HCT116 (cell line): ENCODE data around the gene GALK1. TPM values are rescaled to one million over a fixed set of nuclear protein-coding genes. Genes with fewer than 3 reads are reported as not detected.

Source experiments
- ATAC-seq: fragments of 200-7000 bp; cut with Tn5 transposase; 2 replicates; pipeline ENCODE4 v1.9.1; 2020; ENCODE audit warnings: mild to moderate bottlenecking, moderate library complexity
- Bru-seq: library from RNA; stranded (reverse); fragments of 400-500 nt; gene quantifications from one replicate; lab custom pipeline; 2021; lab: Mats Ljungman, UMichigan
- BruChase-seq, 2 experiments: library from RNA; stranded (reverse); fragments of 400-500 nt; gene quantifications; one replicate each; lab custom pipeline; 2021; lab: Mats Ljungman, UMichigan
- BruUV-seq: library from RNA; stranded (reverse); fragments of 400-500 nt; replicated peaks from 2 replicates; lab custom pipeline; 2021; lab: Mats Ljungman, UMichigan
- CTCF ChIA-PET: fragments of 300-600 bp; sonication (Branson Sonifier 250); formaldehyde crosslinking; loops from one replicate; lab custom pipeline; 2021; ENCODE audit warnings: antibody characterized with exemption; lab: Charles Lee
- POLR2A ChIA-PET: fragments of 300-600, 350-600 bp; sonication (Branson Sonifier 250); formaldehyde crosslinking; loops from one replicate; lab custom pipeline; 2021; ENCODE audit warnings: antibody characterized with exemption; lab: Charles Lee
- RAD21 ChIA-PET, 2 experiments: fragments of 300-600 bp; sonication (Branson Sonifier 250); formaldehyde crosslinking; loops; one replicate each; lab custom pipeline; 2023; ENCODE audit warnings: low total read pairs in 2 of 2; ENCODE audit not compliant: uncharacterized antibody in 2 of 2, unreplicated experiment in 2 of 2, low non-redundant PET in 1 of 2; lab: Charles Lee
- DNase-seq: peaks from one replicate; pipeline ENCODE4 v3.0.0-alpha.2; 2010; ENCODE audit warnings: low read depth, low spot score
- H2AFZ ChIP-seq: fragments of 200-600 bp; shearing (Covaris generic), sonication (generic); 2 replicates; pipeline ENCODE4 v1.6.1; 2017; ENCODE audit warnings: low read depth, mixed run types, mixed read lengths, antibody characterized with exemption, low read length; ENCODE audit not compliant: poor library complexity, severe bottlenecking
- H3K27ac ChIP-seq: 2 replicates; pipeline ENCODE4 v1.5.1; 2012; ENCODE audit warnings: low read depth, low read length
- H3K27me3 ChIP-seq: fragments of 200-600 bp; sonication (generic); 2 replicates; pipeline ENCODE4 v1.6.1; 2016; ENCODE audit warnings: mixed run types, low read length, mixed read lengths; ENCODE audit not compliant: insufficient read depth
- H3K36me3 ChIP-seq, 2 experiments: fragments of 200-500 bp in 1 of 2; fragments of 200-600 bp in 1 of 2; sonication (Bioruptor generic) in 1 of 2; sonication (generic) in 1 of 2; 2 replicates each; pipeline versions ENCODE4 v1.5.1 to v1.6.1; 2014 to 2016; ENCODE audit warnings: low read length in 2 of 2, inconsistent platforms in 1 of 2, mixed read lengths in 1 of 2, mixed run types in 1 of 2; ENCODE audit not compliant: insufficient read depth in 2 of 2, control insufficient read depth in 1 of 2
- H3K4me1 ChIP-seq, 2 experiments: fragments of 200-600 bp in 1 of 2; sonication (generic) in 1 of 2; 2 replicates each; pipeline versions ENCODE4 v1.5.1 to v1.6.1; 2012 to 2017; ENCODE audit warnings: low read length in 2 of 2, inconsistent platforms in 1 of 2, mild to moderate bottlenecking in 1 of 2, mixed read lengths in 1 of 2, mixed run types in 1 of 2, moderate library complexity in 1 of 2; ENCODE audit not compliant: insufficient read depth in 2 of 2, control insufficient read depth in 1 of 2
- H3K4me2 ChIP-seq: fragments of 200-600 bp; sonication (generic); 2 replicates; pipeline ENCODE4 v1.6.1; 2017; ENCODE audit warnings: mixed run types, low read length, mixed read lengths
- H3K4me3 ChIP-seq, 2 experiments: fragments of 200-600 bp in 1 of 2; sonication (generic) in 1 of 2; replicated peaks in 1 of 2; 2 replicates each; pipeline ENCODE4 v1.5.1; 2011 to 2016; ENCODE audit warnings: low read length in 2 of 2, control low read depth in 1 of 2, low read depth in 1 of 2, mild to moderate bottlenecking in 1 of 2, mixed read lengths in 1 of 2, mixed run types in 1 of 2
- H3K79me2 ChIP-seq: fragments of 200-600 bp; sonication (generic); 2 replicates; pipeline ENCODE4 v1.6.1; 2017; ENCODE audit warnings: mild to moderate bottlenecking, mixed run types, low read length, moderate library complexity, mixed read lengths; ENCODE audit not compliant: insufficient read depth
- H3K9ac ChIP-seq: fragments of 200-600 bp; sonication (generic); 2 replicates; pipeline ENCODE4 v1.6.1; 2016; ENCODE audit warnings: low read length, mixed read lengths
- H3K9me2 ChIP-seq: fragments of 200-600 bp; sonication (generic), shearing (Covaris generic); 2 replicates; pipeline ENCODE4 v1.6.1; 2017; ENCODE audit warnings: mixed run types, mild to moderate bottlenecking, moderate library complexity; ENCODE audit not compliant: insufficient read depth
- H3K9me3 ChIP-seq, 2 experiments: fragments of 200-500 bp in 1 of 2; fragments of 200-600 bp in 1 of 2; sonication (Bioruptor generic) in 1 of 2; sonication (generic) in 1 of 2; 2 replicates each; pipeline ENCODE4 v1.6.1; 2014 to 2017; ENCODE audit warnings: low read length in 2 of 2, mixed read lengths in 2 of 2, inconsistent platforms in 1 of 2, low read depth in 1 of 2, mild to moderate bottlenecking in 1 of 2, mixed run types in 1 of 2, moderate library complexity in 1 of 2; ENCODE audit not compliant: control insufficient read depth in 1 of 2, insufficient read depth in 1 of 2
- H4K20me1 ChIP-seq: fragments of 200-600 bp; sonication (generic), shearing (Covaris generic); 2 replicates; pipeline ENCODE4 v1.6.1; 2017; ENCODE audit warnings: mixed run types, mild to moderate bottlenecking, moderate library complexity; ENCODE audit not compliant: insufficient read depth
- CBX3 ChIP-seq: IDR thresholded peaks from 2 replicates; pipeline ENCODE4 v1.6.1; 2012; ENCODE audit warnings: low read depth
- EGR1 ChIP-seq: IDR thresholded peaks from 2 replicates; pipeline ENCODE4 v1.6.1; 2012; ENCODE audit warnings: low read depth
- ELF1 ChIP-seq: IDR thresholded peaks from 2 replicates; pipeline ENCODE4 v1.6.1; 2012; ENCODE audit warnings: low read depth, borderline replicate concordance
- EZH2phosphoT487 ChIP-seq: fragments of 200-600 bp; IDR thresholded peaks from 2 replicates; pipeline ENCODE4 v1.6.1; 2018; ENCODE audit warnings: antibody characterized with exemption, borderline replicate concordance
- FOSL1 ChIP-seq: IDR thresholded peaks from 2 replicates; pipeline ENCODE4 v1.6.1; 2012; ENCODE audit warnings: low read depth
- JUND ChIP-seq: IDR thresholded peaks from 2 replicates; pipeline ENCODE4 v1.6.1; 2012
- POLR2A ChIP-seq: IDR thresholded peaks from 2 replicates; pipeline ENCODE4 v1.7.0; 2011; ENCODE audit warnings: borderline replicate concordance; ENCODE audit not compliant: insufficient read depth, insufficient read length; ENCODE audit errors: extremely low read depth
- POLR2AphosphoS5 ChIP-seq: IDR thresholded peaks from 2 replicates; pipeline ENCODE4 v1.6.1; 2011; ENCODE audit warnings: mild to moderate bottlenecking, low read depth, low read length, moderate library complexity
- RAD21 ChIP-seq: IDR thresholded peaks from 2 replicates; pipeline ENCODE4 v1.6.1; 2012; ENCODE audit warnings: low read depth, mild to moderate bottlenecking
- SIN3A ChIP-seq: IDR thresholded peaks from 2 replicates; pipeline ENCODE4 v1.6.1; 2012; ENCODE audit warnings: low read depth
- SRF ChIP-seq: IDR thresholded peaks from 2 replicates; pipeline ENCODE4 v1.6.1; 2012; ENCODE audit warnings: low read depth
- TCF7L2 ChIP-seq: IDR thresholded peaks from 2 replicates; pipeline ENCODE4 v1.7.0; 2011; ENCODE audit warnings: borderline replicate concordance, inconsistent platforms; ENCODE audit not compliant: insufficient read depth, insufficient read length; ENCODE audit errors: extremely low read depth
- YY1 ChIP-seq: IDR thresholded peaks from 2 replicates; pipeline ENCODE4 v1.6.1; 2011; ENCODE audit warnings: low read length, low read depth, moderate library complexity, mild to moderate bottlenecking; ENCODE audit not compliant: insufficient replicate concordance; ENCODE audit errors: extremely low read depth
- ZFX ChIP-seq: fragments of 450-650 bp; IDR thresholded peaks from 2 replicates; pipeline ENCODE4 v1.6.1; 2017
- ZNF274 ChIP-seq: fragments of 200-500 bp; sonication (Bioruptor generic); IDR thresholded peaks from 2 replicates; pipeline ENCODE4 v1.6.1; 2014; ENCODE audit warnings: mild to moderate bottlenecking, low read depth, low read length, inconsistent platforms
- intact Hi-C: fragments of 100-400 bp; cut with micrococcal nuclease; formaldehyde crosslinking; loops from 2 replicates; pipeline ENCODE4 v1.10.0; 2022
- long read RNA-seq: library from polyadenylated mRNA; unstranded; transcript quantifications from one replicate; pipeline ENCODE4 v2.0.0, GENCODE V29; 2021; ENCODE audit not compliant: unreplicated experiment
- polyA plus RNA-seq: library from polyadenylated mRNA; unstranded; fragments of >200 nt; gene quantifications from 2 replicates; pipeline ENCODE4 v1.2.1, GENCODE V29; 2012; ENCODE audit warnings: missing spikeins
- total RNA-seq: library from RNA; stranded (reverse); gene quantifications from one replicate; pipeline ENCODE4 v1.2.1, GENCODE V29; 2021; ENCODE audit not compliant: unreplicated experiment
- TF ChIP-seq, protein P1 (sequence below), 3 experiments: fragments of 200-600 bp in 1 of 3; sonication (generic) in 1 of 3; IDR thresholded peaks in 2 of 3; conservative IDR thresholded peaks in 1 of 3; 2 replicates each; pipeline ENCODE4 v1.5.1; 2012 to 2017; ENCODE audit warnings: low read depth in 2 of 3, low read length in 2 of 3, antibody characterized with exemption in 1 of 3, borderline replicate concordance in 1 of 3, control low read depth in 1 of 3, mild to moderate bottlenecking in 1 of 3, mixed read lengths in 1 of 3, mixed run types in 1 of 3, moderate library complexity in 1 of 3; ENCODE audit not compliant: insufficient read depth in 1 of 3
- TF ChIP-seq, protein P2 (sequence below): IDR thresholded peaks from 2 replicates; pipeline ENCODE4 v1.6.1; 2012; ENCODE audit warnings: low read depth
- TF ChIP-seq, protein P3 (sequence below): IDR thresholded peaks from 2 replicates; pipeline ENCODE4 v1.6.1; 2012
- TF ChIP-seq, protein P4 (sequence below): IDR thresholded peaks from 2 replicates; pipeline ENCODE4 v1.6.1; 2012

GALK1 gene
- 57.8 TPM for total RNA-seq
- 64.9 and 68.3 TPM in 2 replicates for polyA plus RNA-seq
- percentile 43 among the genes with signal in this experiment for Bru-seq, nascent RNA
- percentile 39 among the genes with signal in this experiment for BruChase-seq, experiment 1, labeled RNA remaining after a 6-hour chase
- percentile 43 among the genes with signal in this experiment for BruChase-seq, experiment 2, labeled RNA remaining after a 2-hour chase
- long read RNA-seq, transcript GALK1-205 (8 exons, 1,866 nt) = major isoform, 56 of 87 reads
- long read RNA-seq, transcript GALK1-201 (9 exons, 1,445 nt) = minor isoform, 5 of 87 reads
- long read RNA-seq, transcript GALK1-203 (2 exons, 465 nt) = minor isoform, 8 of 87 reads
- long read RNA-seq, partial matches to known transcripts = 9 of 87 reads
- long read RNA-seq, other reads (novel, unspliced or antisense) = 9 of 87 reads

DNA sequence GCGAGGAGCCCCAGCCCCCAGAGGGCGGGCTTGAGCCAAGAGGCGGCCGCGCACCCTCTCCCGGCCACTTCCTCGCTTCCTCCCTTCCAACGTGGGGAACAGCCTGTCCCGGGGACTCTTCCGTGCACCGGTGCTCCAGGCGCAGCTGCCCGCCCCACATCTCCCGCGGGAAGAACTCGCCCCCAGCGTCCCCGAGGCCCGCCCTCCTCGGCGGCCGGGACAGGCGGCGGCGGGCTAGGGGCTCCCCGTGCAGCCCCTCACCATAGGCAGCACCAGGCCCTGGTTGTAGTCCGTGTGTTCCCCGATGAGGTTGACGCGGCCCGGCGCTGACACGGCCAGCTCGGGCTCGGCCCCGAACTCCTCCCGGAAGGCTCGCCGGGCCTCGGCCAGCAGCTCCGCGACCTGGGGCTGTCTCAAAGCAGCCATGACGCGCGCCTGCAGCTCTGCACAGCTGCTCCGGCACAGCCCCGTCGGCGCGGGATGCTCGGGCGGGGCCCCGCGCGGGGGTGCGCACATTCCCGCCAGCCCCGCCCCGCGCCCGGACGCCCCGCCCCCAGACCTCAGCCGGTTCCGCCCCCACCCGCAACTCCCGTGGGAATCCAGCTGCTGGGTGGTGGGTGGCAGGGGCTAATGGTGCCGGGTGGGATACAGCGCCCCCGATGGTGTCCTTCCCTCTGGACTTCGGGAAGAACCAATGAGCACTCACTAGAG, at the start of gene GALK1:
Gene GALK1, minus strand, starts transcription at position 482 of the 711 bp plus-strand sequence. Its CDS starts 56 bp downstream, at position 426.
- RAD21 ChIA-PET = interaction anchor here (0.7 to 1.1 kb wide), 6 partner anchors 15 to 132 kb away, joined by 3 to 6 read pairs (median 4); partner anchors contain the start of gene WBP2 (in 1 of the 2)
- peak; percentile 87; the same call in 1 of the 2 replicates for TF ChIP-seq ZFX
- TF ChIP-seq, protein P1, sequence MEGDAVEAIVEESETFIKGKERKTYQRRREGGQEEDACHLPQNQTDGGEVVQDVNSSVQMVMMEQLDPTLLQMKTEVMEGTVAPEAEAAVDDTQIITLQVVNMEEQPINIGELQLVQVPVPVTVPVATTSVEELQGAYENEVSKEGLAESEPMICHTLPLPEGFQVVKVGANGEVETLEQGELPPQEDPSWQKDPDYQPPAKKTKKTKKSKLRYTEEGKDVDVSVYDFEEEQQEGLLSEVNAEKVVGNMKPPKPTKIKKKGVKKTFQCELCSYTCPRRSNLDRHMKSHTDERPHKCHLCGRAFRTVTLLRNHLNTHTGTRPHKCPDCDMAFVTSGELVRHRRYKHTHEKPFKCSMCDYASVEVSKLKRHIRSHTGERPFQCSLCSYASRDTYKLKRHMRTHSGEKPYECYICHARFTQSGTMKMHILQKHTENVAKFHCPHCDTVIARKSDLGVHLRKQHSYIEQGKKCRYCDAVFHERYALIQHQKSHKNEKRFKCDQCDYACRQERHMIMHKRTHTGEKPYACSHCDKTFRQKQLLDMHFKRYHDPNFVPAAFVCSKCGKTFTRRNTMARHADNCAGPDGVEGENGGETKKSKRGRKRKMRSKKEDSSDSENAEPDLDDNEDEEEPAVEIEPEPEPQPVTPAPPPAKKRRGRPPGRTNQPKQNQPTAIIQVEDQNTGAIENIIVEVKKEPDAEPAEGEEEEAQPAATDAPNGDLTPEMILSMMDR (IDR thresholded peaks at IDR 0.05 in 2 of 3, conservative IDR thresholded peaks at IDR 0.05 in 1 of 3; ENCODE audit: borderline replicate concordance in 1 of 3, insufficient read depth in 1 of 3, low read depth in 2 of 3, low read length in 2 of 3) = peak in 2 of 3 experiments; percentile 65 to 94; a peak in 4 of 6 replicates
- TF ChIP-seq SRF = no peak
- peak; percentile 64 for TF ChIP-seq YY1
- TF ChIP-seq CBX3 = no peak
- peak; percentile 86 for TF ChIP-seq RAD21
- TF ChIP-seq, protein P2, sequence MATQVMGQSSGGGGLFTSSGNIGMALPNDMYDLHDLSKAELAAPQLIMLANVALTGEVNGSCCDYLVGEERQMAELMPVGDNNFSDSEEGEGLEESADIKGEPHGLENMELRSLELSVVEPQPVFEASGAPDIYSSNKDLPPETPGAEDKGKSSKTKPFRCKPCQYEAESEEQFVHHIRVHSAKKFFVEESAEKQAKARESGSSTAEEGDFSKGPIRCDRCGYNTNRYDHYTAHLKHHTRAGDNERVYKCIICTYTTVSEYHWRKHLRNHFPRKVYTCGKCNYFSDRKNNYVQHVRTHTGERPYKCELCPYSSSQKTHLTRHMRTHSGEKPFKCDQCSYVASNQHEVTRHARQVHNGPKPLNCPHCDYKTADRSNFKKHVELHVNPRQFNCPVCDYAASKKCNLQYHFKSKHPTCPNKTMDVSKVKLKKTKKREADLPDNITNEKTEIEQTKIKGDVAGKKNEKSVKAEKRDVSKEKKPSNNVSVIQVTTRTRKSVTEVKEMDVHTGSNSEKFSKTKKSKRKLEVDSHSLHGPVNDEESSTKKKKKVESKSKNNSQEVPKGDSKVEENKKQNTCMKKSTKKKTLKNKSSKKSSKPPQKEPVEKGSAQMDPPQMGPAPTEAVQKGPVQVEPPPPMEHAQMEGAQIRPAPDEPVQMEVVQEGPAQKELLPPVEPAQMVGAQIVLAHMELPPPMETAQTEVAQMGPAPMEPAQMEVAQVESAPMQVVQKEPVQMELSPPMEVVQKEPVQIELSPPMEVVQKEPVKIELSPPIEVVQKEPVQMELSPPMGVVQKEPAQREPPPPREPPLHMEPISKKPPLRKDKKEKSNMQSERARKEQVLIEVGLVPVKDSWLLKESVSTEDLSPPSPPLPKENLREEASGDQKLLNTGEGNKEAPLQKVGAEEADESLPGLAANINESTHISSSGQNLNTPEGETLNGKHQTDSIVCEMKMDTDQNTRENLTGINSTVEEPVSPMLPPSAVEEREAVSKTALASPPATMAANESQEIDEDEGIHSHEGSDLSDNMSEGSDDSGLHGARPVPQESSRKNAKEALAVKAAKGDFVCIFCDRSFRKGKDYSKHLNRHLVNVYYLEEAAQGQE = no peak
- TF ChIP-seq, protein P3, sequence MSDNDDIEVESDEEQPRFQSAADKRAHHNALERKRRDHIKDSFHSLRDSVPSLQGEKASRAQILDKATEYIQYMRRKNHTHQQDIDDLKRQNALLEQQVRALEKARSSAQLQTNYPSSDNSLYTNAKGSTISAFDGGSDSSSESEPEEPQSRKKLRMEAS = peak; percentile 89
- no peak for TF ChIP-seq FOSL1
- no peak for TF ChIP-seq EZH2phosphoT487
- peak; percentile 62; the same call in 1 of the 2 replicates for TF ChIP-seq SIN3A
- no peak for TF ChIP-seq JUND
- TF ChIP-seq, protein P4, sequence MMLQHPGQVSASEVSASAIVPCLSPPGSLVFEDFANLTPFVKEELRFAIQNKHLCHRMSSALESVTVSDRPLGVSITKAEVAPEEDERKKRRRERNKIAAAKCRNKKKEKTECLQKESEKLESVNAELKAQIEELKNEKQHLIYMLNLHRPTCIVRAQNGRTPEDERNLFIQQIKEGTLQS = no peak
- no peak for TF ChIP-seq ZNF274
- TF ChIP-seq POLR2AphosphoS5 = peak; percentile 72; the same call in 1 of the 2 replicates
- TF ChIP-seq POLR2A = no peak
- no peak for TF ChIP-seq ELF1
- TF ChIP-seq EGR1 = no peak
- TF ChIP-seq TCF7L2 = no peak
- TF ChIP-seq, all 23 proteins: peak for 7
- Histone ChIP-seq H3K9ac (peak within 1 kb of the TSS; percentile 89), H3K79me2 (0 out of 2 replicates have a peak, but pooled peaks cover 6% of the 10 kb centered on the region), H3K27ac (peak within 1 kb of the TSS; percentile 78), H3K4me3 (peak within 1 kb of the TSS; percentile 84 to 91), H3K9me2 (no peaks in the 10 kb centered on the region), H3K27me3 (no peaks in the 10 kb centered on the region), H2AFZ (peak within 1 kb of the TSS; percentile 70), H4K20me1 (no peaks in the 10 kb centered on the region), H3K9me3 (no peaks in the 10 kb centered on the region), H3K36me3 (0 out of 4 replicates have a peak, but pooled peaks cover 0 to 3% of the 10 kb centered on the region in 2 experiments), H3K4me2 (peak within 1 kb of the TSS; percentile 100), H3K4me1 (peaks cover 13 to 29% of the 10 kb centered on the region in 2 experiments)
- ATAC-seq = peak; percentile 85
- no peak for DNase-seq
- intact Hi-C loops = no loop called here
- ChIA-PET CTCF (interaction anchor here (0.6 to 7.9 kb wide), 18 partner anchors 9 to 249 kb away, joined by 3 to 73 read pairs (median 4); partner anchors contain the start of genes SMIM5, TSEN54 and WBP2), POLR2A (interaction anchor here (0.7 to 4.3 kb wide), 6 partner anchors 9 to 111 kb away, joined by 3 to 74 read pairs (median 6); partner anchors contain the start of gene UNK)
- no TSS peak for BruUV-seq
